GM04504 (cell line): ENCODE measurements around the gene EP400.
A peak's percentile ranks its signal among the peaks of the same experiment; 100 is the strongest.

ENCODE experiments used
- DNase-seq: peaks from one replicate; pipeline ENCODE4 v3.0.0-alpha.2; 2012; ENCODE audit warnings: low read depth

The EP400 gene

GRCh38 chr12:131927110-131928079, 22.3 kb upstream of the EP400 start:
- no peak for DNase-seq

- DNase-seq, result no peak
Measured at GRCh38 chr12:131928080-131928710, 21.5 kb upstream of the EP400 start.

DNA sequence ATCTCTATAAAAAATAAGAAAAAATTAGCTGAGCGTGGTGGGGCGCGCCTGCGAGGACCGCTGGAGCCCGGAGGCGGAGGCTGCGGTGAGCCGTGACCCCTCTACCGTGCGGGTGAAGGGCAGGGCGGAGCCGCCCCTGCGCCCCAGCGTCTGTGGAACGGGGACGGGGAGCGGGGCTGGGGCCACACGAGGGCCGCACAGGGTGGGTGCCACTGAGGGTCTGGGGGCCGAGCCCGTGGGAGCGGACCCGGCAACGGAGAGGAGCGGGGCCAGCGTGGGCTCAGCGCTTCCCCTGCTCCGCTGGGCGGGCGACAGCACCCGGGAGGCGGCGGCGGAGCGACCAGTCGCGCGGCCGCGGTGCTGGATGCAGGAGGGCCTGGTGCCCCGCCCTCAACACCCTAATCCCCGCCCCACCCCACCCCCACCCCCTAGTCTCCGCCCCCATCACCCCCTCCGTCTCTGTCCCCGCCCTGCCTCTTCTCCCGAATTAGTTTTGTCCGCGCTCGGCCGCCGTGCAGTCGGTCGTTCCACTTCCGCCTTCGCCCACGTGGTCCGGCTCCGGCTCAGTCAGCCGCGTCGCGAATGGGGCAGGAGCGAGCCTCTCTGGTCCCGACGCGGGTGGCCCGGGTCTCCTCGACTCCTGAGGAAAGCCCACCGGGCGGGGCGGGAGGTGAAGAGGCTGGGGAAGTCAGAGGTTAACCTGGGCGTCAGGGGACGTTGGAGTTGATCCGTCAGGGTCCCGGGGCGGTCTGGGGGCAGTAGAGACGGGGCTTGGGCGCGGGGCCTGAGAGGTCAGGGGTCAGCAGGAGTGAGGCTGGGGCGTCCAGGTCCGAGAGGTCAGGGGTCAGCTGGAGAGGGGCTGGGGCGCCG, 20.8 kb upstream of the EP400 start, which contains the start of gene PUS1:
TSS of gene PUS1 (plus strand) at position 566 of the 870 bp plus-strand sequence. CDS start 447 bp downstream, outside the sequence.
- DNase-seq, result peak; percentile 89

DNA sequence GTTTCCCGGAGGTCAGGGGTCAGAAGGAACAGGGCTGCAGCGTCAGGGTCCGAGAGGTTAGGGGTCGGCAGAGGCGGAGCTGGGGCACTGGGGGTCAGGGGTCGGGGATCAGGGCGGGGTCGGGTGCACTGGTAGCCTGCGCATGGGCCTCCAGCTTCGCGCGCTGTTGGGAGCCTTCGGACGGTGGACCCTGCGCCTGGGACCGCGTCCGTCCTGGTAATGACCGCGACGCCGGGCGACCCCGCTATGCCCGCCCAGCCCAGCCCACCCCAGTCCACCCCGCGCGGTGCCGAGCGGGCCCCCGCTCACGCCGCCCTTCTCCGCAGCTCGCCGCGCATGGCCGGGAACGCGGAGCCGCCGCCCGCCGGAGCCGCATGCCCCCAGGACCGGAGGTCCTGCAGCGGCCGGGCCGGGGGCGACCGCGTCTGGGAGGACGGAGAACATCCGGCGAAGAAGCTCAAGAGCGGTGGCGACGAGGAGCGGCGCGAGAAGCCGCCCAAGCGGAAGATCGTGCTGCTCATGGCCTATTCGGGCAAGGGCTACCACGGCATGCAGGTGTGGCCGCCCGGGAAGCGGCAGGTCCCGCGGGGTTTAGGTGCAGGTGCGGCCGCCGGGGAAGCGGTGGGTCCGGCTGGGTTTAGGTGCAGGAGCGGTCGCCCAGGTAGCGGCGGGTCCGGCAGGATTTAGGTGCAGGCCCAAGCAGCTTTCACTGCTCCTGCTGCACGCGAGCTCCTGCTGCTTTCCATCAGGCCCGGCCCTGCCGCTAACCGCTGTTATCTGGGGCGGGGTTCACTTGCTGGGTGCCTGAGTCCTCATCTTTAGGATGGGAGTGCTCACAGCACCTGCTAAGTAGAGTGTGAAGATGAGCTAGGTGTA, 19.9 kb upstream of the EP400 start:
- no peak for DNase-seq

GRCh38 chr12:131930510-131930909, 19.2 kb upstream of the EP400 start:
- DNase-seq, result no peak

GRCh38 chr12:131933387-131933786, 16.4 kb upstream of the EP400 start:
- DNase-seq, result no peak

GRCh38 chr12:131934535-131934934, 15.2 kb upstream of the EP400 start:
- no peak for DNase-seq

GRCh38 chr12:131938082-131938481, 11.7 kb upstream of the EP400 start:
- DNase-seq, result no peak

DNA sequence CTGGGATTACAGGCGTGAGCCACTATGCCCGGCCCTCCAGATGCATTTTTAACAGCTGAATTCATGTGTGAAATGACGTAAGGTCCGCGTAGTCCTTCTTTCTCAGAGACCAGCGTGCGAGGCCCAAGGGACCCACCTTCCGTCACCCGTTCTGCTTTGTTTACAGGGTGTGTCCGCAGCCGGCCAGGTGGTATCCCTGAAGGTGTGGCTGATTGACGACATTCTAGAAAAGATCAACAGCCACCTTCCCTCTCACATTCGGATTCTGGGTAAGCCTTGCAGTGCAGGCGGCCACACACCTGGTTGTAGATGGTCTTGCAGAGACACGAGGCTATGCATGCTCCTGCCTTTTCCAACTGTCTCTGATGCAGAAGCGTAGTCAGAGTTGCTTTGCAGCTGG, 10.7 kb upstream of the EP400 start:
- DNase-seq, result no peak

DNA sequence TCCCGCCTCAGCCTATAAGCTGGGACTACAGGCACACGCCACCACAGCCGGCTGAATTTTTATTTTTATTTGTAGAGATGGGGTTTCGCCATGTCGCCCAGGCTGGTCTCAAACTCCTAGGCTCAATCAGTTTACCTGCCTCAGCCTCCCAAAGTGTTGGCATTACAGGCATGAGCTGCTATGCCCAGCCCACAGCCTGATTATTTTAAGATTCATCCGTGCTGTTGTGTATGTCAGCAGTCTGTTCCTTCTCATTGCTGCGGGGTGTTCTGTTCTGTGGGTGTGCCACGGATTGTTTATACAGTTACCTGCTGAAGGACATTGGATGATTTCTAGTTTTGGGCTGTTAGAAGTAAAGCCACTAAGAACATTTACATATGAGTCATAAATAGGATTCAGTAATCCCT, 9.6 kb upstream of the EP400 start:
- no peak for DNase-seq

DNA sequence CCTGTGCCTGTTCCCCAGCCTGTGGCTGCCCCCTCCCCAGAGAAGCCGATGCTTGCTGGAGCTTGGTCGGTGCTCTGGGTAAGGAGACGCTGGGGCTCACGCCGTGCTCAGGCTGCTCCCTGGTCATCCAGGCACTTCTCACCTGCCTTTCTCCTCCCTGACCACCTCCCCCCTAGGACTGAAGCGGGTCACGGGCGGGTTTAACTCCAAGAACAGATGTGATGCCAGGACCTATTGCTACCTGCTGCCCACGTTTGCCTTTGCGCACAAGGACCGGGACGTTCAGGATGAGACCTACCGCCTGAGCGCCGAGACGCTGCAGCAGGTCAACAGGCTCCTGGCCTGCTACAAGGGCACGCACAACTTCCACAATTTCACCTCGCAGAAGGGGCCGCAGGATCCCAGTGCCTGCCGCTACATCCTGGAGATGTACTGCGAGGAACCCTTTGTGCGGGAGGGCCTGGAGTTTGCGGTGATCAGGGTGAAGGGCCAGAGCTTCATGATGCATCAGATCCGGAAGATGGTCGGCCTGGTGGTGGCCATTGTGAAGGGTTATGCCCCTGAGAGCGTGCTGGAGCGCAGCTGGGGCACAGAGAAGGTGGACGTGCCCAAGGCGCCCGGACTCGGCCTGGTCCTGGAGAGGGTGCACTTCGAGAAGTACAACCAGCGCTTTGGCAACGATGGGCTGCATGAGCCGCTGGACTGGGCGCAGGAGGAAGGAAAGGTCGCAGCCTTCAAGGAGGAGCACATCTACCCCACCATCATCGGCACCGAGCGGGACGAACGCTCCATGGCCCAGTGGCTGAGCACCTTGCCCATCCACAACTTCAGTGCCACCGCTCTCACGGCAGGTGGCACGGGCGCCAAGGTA, 8.4 kb upstream of the EP400 start:
- no peak for DNase-seq

GRCh38 chr12:131941987-131942341, 7.8 kb upstream of the EP400 start:
- no peak for DNase-seq

DNA sequence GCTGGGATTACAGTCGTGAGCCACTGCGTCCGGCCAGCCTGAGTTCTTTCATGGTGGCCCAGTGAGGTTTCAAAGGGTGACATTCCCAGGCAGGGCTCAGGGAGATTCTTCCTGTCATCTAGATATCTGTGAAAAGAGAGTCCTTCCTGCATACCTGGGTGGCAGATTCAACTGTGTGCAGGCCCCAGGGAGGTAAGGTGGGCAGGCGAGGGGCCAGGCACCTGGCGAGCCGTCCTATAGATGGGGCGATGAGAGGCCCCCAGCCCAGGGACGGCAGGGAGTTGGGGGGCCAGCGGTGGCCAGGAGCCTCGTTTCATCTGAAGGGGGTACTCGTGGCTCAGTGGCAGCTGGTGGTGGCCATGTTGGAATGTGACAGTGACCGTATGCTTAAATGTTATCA, 7.1 kb upstream of the EP400 start:
- DNase-seq, result no peak

- DNase-seq, result no peak
Measured at GRCh38 chr12:131943389-131943788, 6.4 kb upstream of the EP400 start.

- no peak for DNase-seq
Measured at GRCh38 chr12:131943876-131944275, 5.9 kb upstream of the EP400 start.

GRCh38 chr12:131944601-131945251, 5.0 kb upstream of the EP400 start:
- no peak for DNase-seq

- DNase-seq, result no peak
Measured at GRCh38 chr12:131946757-131947156, 3.0 kb upstream of the EP400 start.

- DNase-seq, result no peak
Measured at GRCh38 chr12:131947482-131948027, 2.2 kb upstream of the EP400 start.

GRCh38 chr12:131948166-131948712, 1.5 kb upstream of the EP400 start:
- no peak for DNase-seq
